Osteoblast (primary cell): Measurements from ENCODE around the gene TFDP1. TPM values are rescaled to one million over a fixed set of nuclear protein-coding genes. Genes with fewer than 3 reads are reported as not detected.
A peak's percentile ranks its signal among the peaks of the same experiment; 100 is the strongest.

Source experiments
- DNase-seq: peaks from one replicate; pipeline ENCODE4 v3.0.0; 2011; ENCODE audit warnings: low spot score, mixed read lengths; ENCODE audit not compliant: insufficient read length; ENCODE audit errors: missing footprints
- H2AFZ ChIP-seq: 2 replicates; pipeline ENCODE4 v1.6.0; 2011; ENCODE audit warnings: mild to moderate bottlenecking, low read length
- H3K27ac ChIP-seq: 2 replicates; pipeline ENCODE4 v1.5.1; 2011; ENCODE audit warnings: mild to moderate bottlenecking, low read depth, low read length, moderate library complexity
- H3K27me3 ChIP-seq: 2 replicates; pipeline ENCODE4 v1.6.0; 2012; ENCODE audit warnings: mild to moderate bottlenecking, control low read depth, inconsistent platforms, low read length, moderate library complexity; ENCODE audit not compliant: insufficient read depth
- H3K36me3 ChIP-seq: 2 replicates; pipeline ENCODE4 v1.5.1; 2011; ENCODE audit warnings: mild to moderate bottlenecking, low read length, control low read depth, moderate library complexity; ENCODE audit not compliant: insufficient read depth
- H3K4me1 ChIP-seq: 2 replicates; pipeline ENCODE4 v1.5.1; 2011; ENCODE audit warnings: mild to moderate bottlenecking, low read length, control low read depth, moderate library complexity; ENCODE audit not compliant: insufficient read depth
- H3K4me2 ChIP-seq: 2 replicates; pipeline ENCODE4 v1.6.0; 2011; ENCODE audit warnings: mild to moderate bottlenecking, low read length; ENCODE audit not compliant: insufficient read depth
- H3K4me3 ChIP-seq: fragments of 200-600 bp; sonication (generic); 3 replicates; pipeline ENCODE4 v1.5.1; 2012; ENCODE audit warnings: mild to moderate bottlenecking, low read length, inconsistent platforms; ENCODE audit not compliant: insufficient read depth
- H3K79me2 ChIP-seq: 2 replicates; pipeline ENCODE4 v1.6.0; 2012; ENCODE audit warnings: mild to moderate bottlenecking, low read length, control low read depth, inconsistent platforms; ENCODE audit not compliant: insufficient read depth
- H3K9me3 ChIP-seq: 2 replicates; pipeline ENCODE4 v1.5.1; 2011; ENCODE audit warnings: low read depth, low read length, control low read depth
- H4K20me1 ChIP-seq: 2 replicates; pipeline ENCODE4 v1.6.0; 2012; ENCODE audit warnings: mild to moderate bottlenecking, low read length, control low read depth; ENCODE audit not compliant: insufficient read depth
- CTCF ChIP-seq: IDR thresholded peaks from 2 replicates; pipeline ENCODE4 v1.5.1; 2011; ENCODE audit warnings: mild to moderate bottlenecking, low read depth, low read length, moderate library complexity; ENCODE audit errors: extremely low read depth
- total RNA-seq: library from RNA; depleted of rRNA; stranded (reverse); fragments of >200 nt; gene quantifications from 2 replicates; pipeline ENCODE4 v1.2.3, GENCODE V29; 2012

Gene TFDP1
- 48.6 and 56.8 TPM in 2 replicates for total RNA-seq

GRCh38 chr13:113584205-113584869 is at the start of gene TFDP1:
TSS of gene TFDP1 (plus strand) at chr13:113584753. CDS start at chr13:113585838, 1,085 bp downstream.
- peaks cover 2% of the 10 kb centered on the region for H3K27me3 ChIP-seq
- peak; percentile 99 for DNase-seq
- TF ChIP-seq CTCF: no peak
- peaks cover 3% of the 10 kb centered on the region for H3K4me1 ChIP-seq
- H4K20me1 ChIP-seq: peaks cover 28% of the 10 kb centered on the region
- no peak within 1 kb of the TSS for H3K27ac ChIP-seq
- no peaks in the 10 kb centered on the region for H3K9me3 ChIP-seq
- peak within 1 kb of the TSS; percentile 76 for H3K4me3 ChIP-seq
- H3K4me2 ChIP-seq: peak within 1 kb of the TSS; percentile 84
- H3K79me2 ChIP-seq: peaks cover 42% of the 10 kb centered on the region
- peak within 1 kb of the TSS; percentile 47 for H2AFZ ChIP-seq
- peaks cover 21% of the 10 kb centered on the region for H3K36me3 ChIP-seq

- no peak overlapping the region for H2AFZ ChIP-seq
- no peak overlapping the region for H3K4me3 ChIP-seq
- no peaks in the 10 kb centered on the region for H3K4me1 ChIP-seq
- H3K36me3 ChIP-seq: peaks cover 60% of the 10 kb centered on the region
- H3K27me3 ChIP-seq: no peaks in the 10 kb centered on the region
- no peak for DNase-seq
- H3K4me2 ChIP-seq: no peak overlapping the region
- H4K20me1 ChIP-seq: no peaks in the 10 kb centered on the region
- no peak overlapping the region for H3K27ac ChIP-seq
- no peak for TF ChIP-seq CTCF
- H3K9me3 ChIP-seq: no peaks in the 10 kb centered on the region
- peaks cover 24% of the 10 kb centered on the region for H3K79me2 ChIP-seq
Observed at GRCh38 chr13:113535381-113535781, 49.2 kb upstream of the TFDP1 start.

- Histone ChIP-seq H3K4me1 (no peaks in the 10 kb centered on the region), H3K27ac (no peak overlapping the region), H3K27me3 (no peaks in the 10 kb centered on the region), H3K79me2 (peaks cover 34% of the 10 kb centered on the region), H4K20me1 (no peaks in the 10 kb centered on the region), H3K36me3 (peaks cover 57% of the 10 kb centered on the region), H2AFZ (no peak overlapping the region), H3K4me3 (no peak overlapping the region), H3K9me3 (no peaks in the 10 kb centered on the region), H3K4me2 (no peak overlapping the region)
- TF ChIP-seq CTCF: no peak
- peak; percentile 54 for DNase-seq
Observed at GRCh38 chr13:113536461-113537110, 48.0 kb upstream of the TFDP1 start.

GRCh38 chr13:113537205-113537604 is 47.3 kb upstream of the TFDP1 start:
- TF ChIP-seq CTCF: no peak
- H4K20me1 ChIP-seq: peaks cover under 1% of the 10 kb centered on the region

More at GRCh38 chr13:113537205-113537604, 47.3 kb upstream of the TFDP1 start:
- no peak overlapping the region for H3K27ac ChIP-seq
- no peak overlapping the region for H2AFZ ChIP-seq
- no peak overlapping the region for H3K4me2 ChIP-seq
- no peak overlapping the region for H3K4me3 ChIP-seq
- peak; percentile 58 for DNase-seq
- no peaks in the 10 kb centered on the region for H3K27me3 ChIP-seq
- no peaks in the 10 kb centered on the region for H3K4me1 ChIP-seq
- H3K79me2 ChIP-seq: peaks cover 35% of the 10 kb centered on the region
- peaks cover 52% of the 10 kb centered on the region for H3K36me3 ChIP-seq
- H3K9me3 ChIP-seq: no peaks in the 10 kb centered on the region
